Inflammatory macrophage (primary cell): ENCODE measurements around the gene ALDH3B1.

Experiments used
- DNase-seq, 2 donors: peaks; one replicate each; pipeline ENCODE4 v3.0.0-alpha.2; 2020 to 2022

Gene ALDH3B1

DNA sequence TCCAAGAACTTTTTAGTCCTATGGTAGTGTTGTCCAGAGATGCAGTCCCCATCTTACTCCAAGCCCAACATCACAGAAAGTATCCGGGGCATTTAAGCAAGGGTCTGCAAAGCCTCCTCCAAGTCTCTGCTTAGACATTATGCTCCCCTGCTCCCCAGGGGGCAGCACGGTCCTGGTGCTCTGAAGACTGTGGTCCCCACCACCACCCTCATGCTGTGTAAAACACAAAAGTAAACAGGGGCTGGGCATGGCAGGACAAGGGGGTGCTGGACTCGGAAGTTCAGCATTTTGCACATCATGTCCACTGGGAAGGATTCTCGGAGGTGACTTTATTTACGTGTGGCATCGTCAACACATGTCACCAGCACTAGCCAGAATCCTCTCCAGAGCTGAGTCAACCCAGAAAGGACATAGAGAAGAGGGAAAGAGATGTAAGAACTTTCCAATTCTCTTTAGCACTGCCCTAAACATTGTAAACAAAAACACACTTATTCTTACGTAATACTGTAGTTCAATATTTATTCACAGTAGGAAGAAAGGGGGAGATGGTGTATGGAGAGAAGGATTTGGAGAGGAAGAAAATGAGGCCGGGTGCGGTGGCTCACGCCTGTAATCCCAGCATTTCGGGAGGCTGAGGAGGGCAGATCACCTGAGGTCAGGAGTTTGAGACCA, 66.4 kb downstream of the ALDH3B1 start:
- DNase-seq = no peak

DNA sequence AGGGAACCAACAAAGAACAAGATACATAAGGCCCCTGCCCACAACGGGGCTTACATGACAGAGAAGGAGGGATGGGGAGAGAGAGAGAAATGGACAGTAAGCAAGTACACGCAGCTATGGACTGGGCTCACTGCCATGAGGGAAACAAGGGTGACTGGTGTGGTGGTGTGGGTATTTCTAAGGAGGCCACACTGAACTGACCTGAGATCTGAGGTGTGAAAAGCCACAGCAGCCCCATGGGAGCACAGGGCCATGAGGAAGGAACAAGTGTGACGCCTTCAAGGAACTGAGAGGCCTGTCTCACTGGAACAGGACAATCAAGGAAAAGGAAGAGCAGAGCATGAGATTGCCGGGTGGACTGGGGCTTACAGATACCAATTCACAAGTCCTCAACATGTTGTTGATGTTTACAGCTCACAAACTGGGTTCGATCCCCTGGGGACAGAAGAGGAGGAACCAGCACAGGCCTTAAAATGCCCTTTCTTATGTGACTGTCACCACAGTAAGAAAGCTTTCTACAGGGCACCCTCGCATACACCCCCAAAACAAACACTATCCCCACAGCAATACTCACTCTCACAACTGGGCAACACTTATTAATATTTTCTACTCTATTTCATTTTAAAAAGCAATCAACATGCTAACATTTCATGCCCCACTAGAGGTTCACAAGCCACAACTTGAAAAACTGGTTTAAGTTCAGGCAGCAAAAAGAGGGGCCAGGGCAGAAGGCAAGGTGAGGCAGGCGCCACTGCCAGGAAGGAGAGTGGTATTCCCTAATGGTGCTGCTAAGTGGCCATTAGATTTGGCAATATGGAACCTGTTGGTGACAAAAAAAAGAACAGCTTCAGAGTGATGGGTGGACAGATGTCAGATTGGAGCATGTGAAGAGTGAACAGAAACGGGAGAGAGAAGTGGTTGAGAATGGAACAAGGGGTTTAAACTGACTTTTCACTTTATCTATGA, 67.8 kb downstream of the ALDH3B1 start:
- DNase-seq = no peak
